Upper lobe of left lung (tissue), 4 donors: ENCODE data around the gene BCAS3.

Experiments used
- POLR2A ChIP-seq, 4 donors: fragments of 450-650 bp; IDR thresholded peaks; one replicate each; pipeline ENCODE4 v1.5.1; 2016 to 2017; ENCODE audit warnings: antibody characterized with exemption in 4 of 4, mild to moderate bottlenecking in 2 of 4
- POLR2AphosphoS5 ChIP-seq, 2 donors: sonication (generic); formaldehyde crosslinking; IDR thresholded peaks; one replicate each; pipeline ENCODE4 v1.5.1; 2017; ENCODE audit warnings: antibody characterized with exemption in 2 of 2
- TF ChIP-seq, protein P1 (sequence below), 6 experiments: fragments of 450-650 bp in 4 of 6; fragments of 200-600 bp in 2 of 6; sonication (generic) in 2 of 6; IDR thresholded peaks; one replicate each; pipeline ENCODE4 v1.5.1; 2016 to 2019; ENCODE audit warnings: antibody characterized with exemption in 6 of 6

DNA sequence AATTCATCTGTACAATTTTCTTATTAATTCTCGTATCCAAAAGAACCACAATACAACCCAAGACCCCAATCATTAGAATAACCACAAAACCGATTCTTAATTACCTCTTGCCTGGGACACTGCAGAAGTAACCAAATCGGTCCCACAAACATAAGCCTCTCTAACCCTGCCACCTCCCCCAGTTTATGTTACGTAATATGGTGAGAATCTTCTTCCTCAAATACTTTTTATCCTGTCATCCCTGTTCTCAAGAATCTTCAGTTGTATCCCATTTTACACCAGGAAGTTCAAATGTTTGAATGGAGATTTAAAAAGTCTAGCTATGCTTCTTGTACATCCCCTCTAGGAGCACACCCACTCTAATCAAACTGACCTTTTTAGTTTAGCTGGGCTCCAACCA is 452.7 kb downstream of the BCAS3 start:
- TF ChIP-seq, protein P1, sequence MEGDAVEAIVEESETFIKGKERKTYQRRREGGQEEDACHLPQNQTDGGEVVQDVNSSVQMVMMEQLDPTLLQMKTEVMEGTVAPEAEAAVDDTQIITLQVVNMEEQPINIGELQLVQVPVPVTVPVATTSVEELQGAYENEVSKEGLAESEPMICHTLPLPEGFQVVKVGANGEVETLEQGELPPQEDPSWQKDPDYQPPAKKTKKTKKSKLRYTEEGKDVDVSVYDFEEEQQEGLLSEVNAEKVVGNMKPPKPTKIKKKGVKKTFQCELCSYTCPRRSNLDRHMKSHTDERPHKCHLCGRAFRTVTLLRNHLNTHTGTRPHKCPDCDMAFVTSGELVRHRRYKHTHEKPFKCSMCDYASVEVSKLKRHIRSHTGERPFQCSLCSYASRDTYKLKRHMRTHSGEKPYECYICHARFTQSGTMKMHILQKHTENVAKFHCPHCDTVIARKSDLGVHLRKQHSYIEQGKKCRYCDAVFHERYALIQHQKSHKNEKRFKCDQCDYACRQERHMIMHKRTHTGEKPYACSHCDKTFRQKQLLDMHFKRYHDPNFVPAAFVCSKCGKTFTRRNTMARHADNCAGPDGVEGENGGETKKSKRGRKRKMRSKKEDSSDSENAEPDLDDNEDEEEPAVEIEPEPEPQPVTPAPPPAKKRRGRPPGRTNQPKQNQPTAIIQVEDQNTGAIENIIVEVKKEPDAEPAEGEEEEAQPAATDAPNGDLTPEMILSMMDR (IDR thresholded peaks at IDR 0.05) = no peak
- TF ChIP-seq POLR2A (IDR thresholded peaks at IDR 0.05) = no peak
- no peak for TF ChIP-seq POLR2AphosphoS5 (IDR thresholded peaks at IDR 0.05)
